ENCODE results near the gene LAMTOR2. TPM values are rescaled to one million over a fixed set of nuclear protein-coding genes. Genes with fewer than 3 reads are reported as not detected.

Gene LAMTOR2
- total RNA-seq, 1 experiment from 2014 or later, result 52.0 TPM

- no TSS peak for BruUV-seq (replicated peaks)
- Histone ChIP-seq H3K27me3 (replicated peaks; ENCODE audit: insufficient read depth, low read depth, low read length, poor library complexity) (no peaks in the 10 kb centered on the region), H3K36me3 (ENCODE audit: insufficient read depth, low read length, poor library complexity, severe bottlenecking) (peaks cover 56% of the 10 kb centered on the region), H3K4me3 (ENCODE audit: low read depth, low read length, poor library complexity, severe bottlenecking) (no peak overlapping the region), H3K27ac (ENCODE audit: low read depth, low read length, poor library complexity, severe bottlenecking) (no peak overlapping the region), H3K9me3 (ENCODE audit: low read depth, low read length, poor library complexity, severe bottlenecking) (no peaks in the 10 kb centered on the region), H3K4me1 (ENCODE audit: insufficient read depth, low read length, poor library complexity, severe bottlenecking) (no peaks in the 10 kb centered on the region)
- intact Hi-C loops (cut with micrococcal nuclease; ENCODE audit: unreplicated experiment), result no loop called here
- TF ChIP-seq EZH2 (IDR thresholded peaks at IDR 0.05; ENCODE audit: borderline replicate concordance, low read depth, low read length, poor library complexity, severe bottlenecking) (no peak), CTCF (conservative IDR thresholded peaks at IDR 0.05; ENCODE audit: low read depth, low read length) (no peak)
- ChIA-PET POLR2A (ENCODE audit: low non-redundant PET) (no interaction called here), CTCF (no interaction called here)
- DNase-seq (ENCODE audit: low spot score), result no peak
Observed at GRCh38 chr1:156009404-156009803, 45.2 kb upstream of the LAMTOR2 start.

GRCh38 chr1:156012051-156012817, 42.3 kb upstream of the LAMTOR2 start:
- no TSS peak for BruUV-seq (replicated peaks)
- peaks cover 72% of the 10 kb centered on the region for H3K36me3 ChIP-seq (ENCODE audit: insufficient read depth, low read length, poor library complexity, severe bottlenecking)

GRCh38 chr1:156014829-156015228, 39.8 kb upstream of the LAMTOR2 start:
- no TSS peak for BruUV-seq (replicated peaks)
- intact Hi-C loops (cut with micrococcal nuclease; ENCODE audit: unreplicated experiment), result no loop called here
- Histone ChIP-seq H3K27ac (ENCODE audit: low read depth, low read length, poor library complexity, severe bottlenecking) (no peak overlapping the region), H3K36me3 (ENCODE audit: insufficient read depth, low read length, poor library complexity, severe bottlenecking) (peaks cover 84% of the 10 kb centered on the region), H3K4me1 (ENCODE audit: insufficient read depth, low read length, poor library complexity, severe bottlenecking) (peaks cover 2% of the 10 kb centered on the region), H3K27me3 (replicated peaks; ENCODE audit: insufficient read depth, low read depth, low read length, poor library complexity) (no peaks in the 10 kb centered on the region), H3K9me3 (ENCODE audit: low read depth, low read length, poor library complexity, severe bottlenecking) (no peaks in the 10 kb centered on the region), H3K4me3 (ENCODE audit: low read depth, low read length, poor library complexity, severe bottlenecking) (no peak overlapping the region)
- DNase-seq (ENCODE audit: low spot score), result no peak
- CTCF ChIA-PET, result no interaction called here
- TF ChIP-seq CTCF (conservative IDR thresholded peaks at IDR 0.05; ENCODE audit: low read depth, low read length), result no peak
- POLR2A ChIA-PET (ENCODE audit: low non-redundant PET), result no interaction called here

More at GRCh38 chr1:156012051-156012817, 42.3 kb upstream of the LAMTOR2 start:
- intact Hi-C loops (cut with micrococcal nuclease; ENCODE audit: unreplicated experiment), result no loop called here
- DNase-seq (ENCODE audit: low spot score), result no peak
- no peaks in the 10 kb centered on the region for H3K9me3 ChIP-seq (ENCODE audit: low read depth, low read length, poor library complexity, severe bottlenecking)
- no peak overlapping the region for H3K27ac ChIP-seq (ENCODE audit: low read depth, low read length, poor library complexity, severe bottlenecking)
- ChIA-PET CTCF (no interaction called here), POLR2A (ENCODE audit: low non-redundant PET) (no interaction called here)
- TF ChIP-seq CTCF (conservative IDR thresholded peaks at IDR 0.05; ENCODE audit: low read depth, low read length), result no peak
- no peak for TF ChIP-seq EZH2 (IDR thresholded peaks at IDR 0.05; ENCODE audit: borderline replicate concordance, low read depth, low read length, poor library complexity, severe bottlenecking)
- no peaks in the 10 kb centered on the region for H3K27me3 ChIP-seq (replicated peaks; ENCODE audit: insufficient read depth, low read depth, low read length, poor library complexity)
- H3K4me3 ChIP-seq (ENCODE audit: low read depth, low read length, poor library complexity, severe bottlenecking), result no peak overlapping the region
- H3K4me1 ChIP-seq (ENCODE audit: insufficient read depth, low read length, poor library complexity, severe bottlenecking), result no peaks in the 10 kb centered on the region

Data from A673 (cell line).